Measurements from ENCODE around the gene LAMC2. TPM values are rescaled to one million over a fixed set of nuclear protein-coding genes. Genes with fewer than 3 reads are reported as not detected.
A peak's percentile ranks its signal among the peaks of the same experiment; 100 is the strongest.

Gene LAMC2
- total and polyA plus RNA-seq, 7 donors = 0.25 to 1.3 (median 0.99) TPM

- no peaks in the 10 kb centered on the region for H3K4me1 ChIP-seq
- intact Hi-C loops (cut with DNase I) = no loop called here
- H3K27me3 ChIP-seq (ENCODE audit: insufficient read depth in 3 of 3, low read length in 2 of 3) = peaks cover 0 to 3% (median 0%) of the 10 kb centered on the region in 3 donors
- no peak for TF ChIP-seq CTCF (IDR thresholded peaks at IDR 0.05)
- H3K27ac ChIP-seq = no peak overlapping the region
- H3K36me3 ChIP-seq (ENCODE audit: insufficient read depth in 1 of 2, low read depth in 1 of 2) = no peaks in the 10 kb centered on the region
- H3K9me3 ChIP-seq = no peaks in the 10 kb centered on the region
- H3K4me3 ChIP-seq = no peak overlapping the region
- ATAC-seq (peak; percentile 43 to 65 (median 58)), DNase-seq (no peak)
Observed at GRCh38 chr1:183209533-183210158, 23.6 kb downstream of the LAMC2 start.

DNA sequence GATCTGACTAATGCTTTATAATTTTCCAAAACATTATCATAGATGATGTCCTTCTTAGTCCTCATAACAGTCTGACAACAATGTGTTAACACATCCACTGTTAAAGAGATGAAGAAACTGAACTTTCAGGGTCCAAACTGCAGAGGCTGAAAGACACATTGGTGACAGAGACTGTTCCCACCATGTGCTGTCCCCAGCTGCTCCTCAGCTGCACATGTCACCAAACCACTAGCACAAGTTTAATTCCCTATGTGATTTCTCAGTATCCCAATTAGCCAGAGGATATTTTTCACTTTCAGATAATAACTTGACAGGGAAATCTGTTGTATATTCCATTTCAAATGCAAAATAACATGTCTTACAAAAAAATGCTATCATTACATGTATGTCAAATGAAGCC, 24.6 kb downstream of the LAMC2 start:
- intact Hi-C loops (cut with DNase I) = no loop called here
- no peak for ATAC-seq

GRCh38 chr1:183212870-183213269, 26.8 kb downstream of the LAMC2 start:
- 98 to 100% (median 98%) methylated on average over 1 of the region's 1 CpG for WGBS, 3 donors
- no peak for TF ChIP-seq CTCF (IDR thresholded peaks at IDR 0.05)
- peaks cover 2% of the 10 kb centered on the region for H3K4me1 ChIP-seq
- intact Hi-C loops (cut with DNase I) = no loop called here
- no peaks in the 10 kb centered on the region for H3K9me3 ChIP-seq
- no peak for DNase-seq
- no peaks in the 10 kb centered on the region for H3K27me3 ChIP-seq (ENCODE audit: insufficient read depth in 3 of 3, low read length in 2 of 3)
- no peak overlapping the region for H3K4me3 ChIP-seq
- no peak overlapping the region for H3K27ac ChIP-seq
- no peak for ATAC-seq
- no peaks in the 10 kb centered on the region for H3K36me3 ChIP-seq (ENCODE audit: insufficient read depth in 1 of 2, low read depth in 1 of 2)

More for the DNA sequence above, 24.6 kb downstream of the LAMC2 start:
- Histone ChIP-seq H3K9me3 (no peaks in the 10 kb centered on the region), H3K27me3 (ENCODE audit: insufficient read depth in 3 of 3, low read length in 2 of 3) (no peaks in the 10 kb centered on the region), H3K27ac (no peak overlapping the region), H3K4me3 (no peak overlapping the region), H3K4me1 (no peaks in the 10 kb centered on the region), H3K36me3 (ENCODE audit: insufficient read depth in 1 of 2, low read depth in 1 of 2) (no peaks in the 10 kb centered on the region)
- no peak for DNase-seq
- TF ChIP-seq CTCF (IDR thresholded peaks at IDR 0.05) = no peak

DNA sequence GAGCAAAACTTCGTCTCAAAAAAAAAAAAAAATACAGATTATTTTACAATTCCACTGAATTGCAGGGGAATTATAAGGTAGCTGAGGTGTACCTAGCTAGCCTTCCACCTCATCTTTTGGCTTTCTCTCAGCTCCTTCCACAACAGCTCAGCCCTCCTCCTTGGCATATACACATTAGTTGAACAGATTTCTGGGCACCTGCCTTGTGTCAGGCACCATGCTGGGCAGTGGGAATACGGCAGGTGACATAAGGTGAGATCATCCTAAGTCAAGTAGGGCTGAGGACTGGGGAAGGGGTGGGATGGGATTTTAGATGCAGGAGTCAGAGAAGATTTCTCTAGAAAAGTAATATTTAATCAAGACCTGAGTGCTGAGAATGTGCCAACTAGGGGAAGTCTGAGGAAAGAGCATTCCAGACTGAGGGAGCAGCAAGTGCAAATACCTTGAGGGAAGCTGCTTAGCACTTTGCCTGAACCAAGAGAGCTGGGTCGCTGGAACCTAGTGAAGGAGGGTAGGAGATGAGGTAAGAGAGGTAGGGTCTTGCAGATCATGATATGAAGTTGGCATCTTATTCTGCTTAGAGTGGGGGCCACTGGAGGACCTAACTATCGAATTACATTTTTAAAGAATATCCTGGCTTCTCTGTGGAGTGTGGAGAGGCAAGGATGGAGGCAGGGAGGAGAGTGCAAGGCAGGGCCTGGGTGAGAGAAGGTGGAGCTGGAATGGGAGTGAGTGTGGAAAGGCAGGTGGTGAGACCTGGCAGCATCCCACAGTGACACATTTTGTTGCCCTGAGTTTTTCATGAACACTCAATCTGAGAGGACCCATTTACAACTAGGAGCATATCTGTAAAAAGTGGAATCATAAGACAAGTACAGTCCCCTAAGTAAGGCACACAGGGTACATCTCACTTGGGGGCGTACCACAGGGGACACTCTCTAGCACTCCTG, 28.2 kb downstream of the LAMC2 start:
- peaks cover 15% of the 10 kb centered on the region for H3K4me1 ChIP-seq
- H3K27ac ChIP-seq = no peak overlapping the region
- no peaks in the 10 kb centered on the region for H3K27me3 ChIP-seq (ENCODE audit: insufficient read depth in 3 of 3, low read length in 2 of 3)
- no peaks in the 10 kb centered on the region for H3K36me3 ChIP-seq (ENCODE audit: insufficient read depth in 1 of 2, low read depth in 1 of 2)
- DNase-seq = no peak
- no peak overlapping the region for H3K4me3 ChIP-seq
- WGBS, 3 donors = 88 to 90% (median 90%) methylated on average over 5 of the region's 5 CpGs
- no peaks in the 10 kb centered on the region for H3K9me3 ChIP-seq
- TF ChIP-seq CTCF (IDR thresholded peaks at IDR 0.05) = no peak
- ATAC-seq = no peak
- intact Hi-C loops (cut with DNase I) = no loop called here

Measured in psoas muscle (tissue), 8 donors.